Activated CD8-positive, alpha-beta T cell treated with anti-CD3 and anti-CD28 coated beads, Interleukin-2, amount 10 ng/mL, durations not matched to agents 7 days and 5 days (primary cell): ENCODE measurements around the gene ACVR1. TPM values are rescaled to one million over a fixed set of nuclear protein-coding genes. Genes with fewer than 3 reads are reported as not detected.

Source experiments
- total RNA-seq, 2 experiments: library from RNA; stranded (reverse); gene quantifications; one replicate each; pipeline ENCODE4 v1.2.3, GENCODE V29; 2021

ACVR1 gene
- total RNA-seq, 2 experiments from 2014 or later = 10.7 to 13.6 TPM

Other genes starting within 250 kb of the ACVR1 start
- under 1 TPM; 0.63 to 0.73 TPM for gene ACVR1C, start 247.5 kb downstream of the ACVR1 start, total RNA-seq
- gene UPP2, start 225.5 kb upstream of the ACVR1 start, total RNA-seq = not detected